Measurements from ENCODE around the gene CLTCL1.
"Not testable (repeated sequence)": the region's sequence is repeated elsewhere in the genome, so short reads cannot be mapped to it uniquely, and the experiment has no call there.

The CLTCL1 gene

GRCh38 chr22:19173047-19174035 lies 118.2 kb downstream of the CLTCL1 start:
- DNase-seq, result no peak

GRCh38 chr22:19172213-19173046 lies 119.1 kb downstream of the CLTCL1 start:
- no peak for DNase-seq

- no peak for DNase-seq
Observed at GRCh38 chr22:19169947-19170318, 121.6 kb downstream of the CLTCL1 start.

- DNase-seq, result no peak
Observed at GRCh38 chr22:19169002-19169946, 122.2 kb downstream of the CLTCL1 start.

- DNase-seq, result no peak
Observed at GRCh38 chr22:19168088-19168890, 123.2 kb downstream of the CLTCL1 start.

- DNase-seq, result no peak
Observed at GRCh38 chr22:19167106-19167869, 124.2 kb downstream of the CLTCL1 start.

- DNase-seq, result no peak
Observed at GRCh38 chr22:19166421-19166820, 125.1 kb downstream of the CLTCL1 start.

GRCh38 chr22:19164425-19164824 lies 127.1 kb downstream of the CLTCL1 start:
- DNase-seq, result no peak

- not testable (repeated sequence) for DNase-seq
Observed at GRCh38 chr22:19158649-19159048, 132.9 kb downstream of the CLTCL1 start.

GRCh38 chr22:19156109-19156508 lies 135.4 kb downstream of the CLTCL1 start:
- DNase-seq, result not testable (repeated sequence)

GRCh38 chr22:19152942-19153883 lies 138.3 kb downstream of the CLTCL1 start:
- no peak for DNase-seq

- no peak for DNase-seq
Observed at GRCh38 chr22:19151329-19152191, 140.0 kb downstream of the CLTCL1 start.

- no peak for DNase-seq
Observed at GRCh38 chr22:19150482-19151328, 140.8 kb downstream of the CLTCL1 start.

GRCh38 chr22:19149991-19150390 lies 141.5 kb downstream of the CLTCL1 start, which contains the start of gene GSC2:
Gene GSC2, minus strand, starts transcription at chr22:19150292. Its CDS starts 9 bp downstream, at chr22:19150283.
- no peak for DNase-seq

- DNase-seq, result peak; percentile 63
Observed at GRCh38 chr22:19149047-19149883, 142.3 kb downstream of the CLTCL1 start.

- no peak for DNase-seq
Observed at GRCh38 chr22:19148417-19149046, 143.0 kb downstream of the CLTCL1 start.

Measured in stimulated activated CD4-positive, alpha-beta T cell treated with anti-CD3 and anti-CD28 coated beads, Interleukin-15, amount 100 ng/mL, for 24 hours (primary cell).